H1 (cell line): ENCODE data around the gene HYLS1. TPM values are rescaled to one million over a fixed set of nuclear protein-coding genes. Genes with fewer than 3 reads are reported as not detected.
A peak's percentile ranks its signal among the peaks of the same experiment; 100 is the strongest.

Experiments used
- CTCF ChIA-PET: fragments of 300-600 bp; sonication (Branson Sonifier 250); formaldehyde crosslinking; loops from one replicate; lab custom pipeline; 2021; ENCODE audit not compliant: partially characterized antibody; lab: Charles Lee
- POLR2A ChIA-PET: fragments of 300-600 bp; sonication (Branson Sonifier 250); formaldehyde crosslinking; loops from one replicate; lab custom pipeline; 2021; ENCODE audit warnings: inconsistent platforms; ENCODE audit not compliant: partially characterized antibody; lab: Charles Lee
- DNase-seq, 2 experiments: peaks; one replicate each; pipeline versions ENCODE4 v3.0.0 to v3.0.0-alpha.2; 2010 to 2022; ENCODE audit warnings: low spot score in 2 of 2, low read depth in 1 of 2, mixed read lengths in 1 of 2
- FAIRE-seq: peaks from 2 replicates; lab custom pipeline; 2011; peaks lifted over from hg19 to GRCh38; lab: Jason Lieb, UNC
- H2AFZ ChIP-seq: 2 replicates; pipeline ENCODE4 v1.8.1; 2012; ENCODE audit warnings: low read length, inconsistent platforms
- H2AK5ac ChIP-seq: 2 replicates; pipeline ENCODE4 v1.6.1; 2013; ENCODE audit warnings: low read depth, low read length
- H2BK120ac ChIP-seq: replicated peaks from 2 replicates; pipeline ENCODE3; 2013; ENCODE audit warnings: low read depth, low read length, inconsistent platforms
- H2BK12ac ChIP-seq: 2 replicates; pipeline ENCODE4 v1.6.1; 2013; ENCODE audit warnings: low read depth, low read length
- H2BK15ac ChIP-seq: 2 replicates; pipeline ENCODE4 v1.6.1; 2013; ENCODE audit warnings: low read length
- H2BK20ac ChIP-seq: 2 replicates; pipeline ENCODE4 v1.6.1; 2013; ENCODE audit warnings: low read length
- H2BK5ac ChIP-seq: 2 replicates; pipeline ENCODE4 v1.6.1; 2013; ENCODE audit warnings: low read depth, low read length
- H3K14ac ChIP-seq: 2 replicates; pipeline ENCODE4 v1.6.1; 2013; ENCODE audit warnings: inconsistent platforms; ENCODE audit not compliant: insufficient read length
- H3K18ac ChIP-seq: 2 replicates; pipeline ENCODE4 v1.6.1; 2013; ENCODE audit warnings: low read length; ENCODE audit errors: extremely low read depth
- H3K23ac ChIP-seq: 2 replicates; pipeline ENCODE4 v1.6.1; 2013; ENCODE audit warnings: inconsistent platforms; ENCODE audit not compliant: insufficient read length
- H3K23me2 ChIP-seq: 2 replicates; pipeline ENCODE4 v1.6.1; 2013; ENCODE audit warnings: low read depth, low read length
- H3K27ac ChIP-seq: 2 replicates; pipeline ENCODE4 v1.6.1; 2011; ENCODE audit warnings: low read depth, low read length, inconsistent platforms
- H3K27me3 ChIP-seq, 4 experiments: replicated peaks in 1 of 4; 1 replicate in 1 of 4; 2 replicates in 3 of 4; pipeline versions ENCODE4 v1.6.1 to v1.8.1; 2011 to 2013; ENCODE audit warnings: low read length in 3 of 4, mild to moderate bottlenecking in 3 of 4, inconsistent platforms in 2 of 4, mixed read lengths in 2 of 4, moderate library complexity in 1 of 4; ENCODE audit not compliant: control insufficient read depth in 3 of 4, insufficient read depth in 3 of 4; ENCODE audit errors: extremely low read depth in 1 of 4
- H3K36me3 ChIP-seq, 4 experiments: 2 replicates each; pipeline versions ENCODE4 v1.6.1 to v1.8.1; 2011 to 2013; ENCODE audit warnings: mild to moderate bottlenecking in 4 of 4, low read length in 3 of 4, moderate library complexity in 2 of 4, control low read depth in 1 of 4, inconsistent platforms in 1 of 4; ENCODE audit not compliant: insufficient read depth in 4 of 4, control insufficient read depth in 2 of 4
- H3K4ac ChIP-seq: replicated peaks from 2 replicates; pipeline ENCODE3; 2013; ENCODE audit warnings: low read length, low read depth, mixed read lengths, inconsistent platforms; ENCODE audit not compliant: insufficient read length
- H3K4me1 ChIP-seq, 4 experiments: replicated peaks in 1 of 4; 1 replicate in 1 of 4; 2 replicates in 3 of 4; pipeline versions ENCODE4 v1.6.1 to v1.8.1; 2011 to 2013; ENCODE audit warnings: low read length in 3 of 4, inconsistent platforms in 2 of 4, mixed read lengths in 1 of 4; ENCODE audit not compliant: insufficient read depth in 4 of 4, control insufficient read depth in 3 of 4
- H3K4me2 ChIP-seq, 2 experiments: 2 replicates each; pipeline versions ENCODE4 v1.6.1 to v1.8.1; 2011 to 2013; ENCODE audit warnings: low read depth in 2 of 2, low read length in 2 of 2, control low read depth in 1 of 2, inconsistent platforms in 1 of 2, mild to moderate bottlenecking in 1 of 2; ENCODE audit not compliant: insufficient read depth in 1 of 2
- H3K4me3 ChIP-seq, 4 experiments: fragments of 200-600, 300-600 bp in 1 of 4; sonication (generic), shearing (Covaris generic), sonication (Bioruptor Twin) in 1 of 4; 2 replicates each; pipeline versions ENCODE4 v1.5.1 to v1.8.1; 2011 to 2016; ENCODE audit warnings: low read length in 4 of 4, low read depth in 3 of 4, control low read depth in 2 of 4, inconsistent platforms in 2 of 4, mild to moderate bottlenecking in 2 of 4, mixed read lengths in 1 of 4, moderate library complexity in 1 of 4; ENCODE audit not compliant: insufficient read depth in 2 of 4; ENCODE audit errors: extremely low read depth in 1 of 4
- H3K56ac ChIP-seq: replicated peaks from 2 replicates; pipeline ENCODE3; 2013; ENCODE audit warnings: low read depth, mild to moderate bottlenecking, mixed read lengths, low read length, inconsistent platforms; ENCODE audit not compliant: insufficient read length
- H3K79me1 ChIP-seq: 2 replicates; pipeline ENCODE4 v1.6.1; 2013; ENCODE audit warnings: low read depth, low read length, control low read depth
- H3K79me2 ChIP-seq, 2 experiments: 2 replicates each; pipeline versions ENCODE4 v1.6.1 to v1.8.1; 2012 to 2013; ENCODE audit warnings: low read length in 2 of 2, mild to moderate bottlenecking in 2 of 2, inconsistent platforms in 1 of 2; ENCODE audit not compliant: insufficient read depth in 2 of 2, control insufficient read depth in 1 of 2
- H3K9ac ChIP-seq, 4 experiments: replicated peaks in 1 of 4; 1 replicate in 1 of 4; 2 replicates in 3 of 4; pipeline versions ENCODE4 v1.6.1 to v1.8.1; 2011 to 2013; ENCODE audit warnings: low read depth in 3 of 4, low read length in 3 of 4, control low read depth in 2 of 4, mild to moderate bottlenecking in 2 of 4, moderate library complexity in 2 of 4, inconsistent platforms in 1 of 4; ENCODE audit errors: extremely low read depth in 1 of 4
- H3K9me3 ChIP-seq, 2 experiments: 2 replicates each; pipeline versions ENCODE4 v1.6.1 to v1.8.1; 2012 to 2013; ENCODE audit warnings: mild to moderate bottlenecking in 2 of 2, moderate library complexity in 2 of 2, control low read depth in 1 of 2, inconsistent platforms in 1 of 2, low read depth in 1 of 2, low read length in 1 of 2, mixed read lengths in 1 of 2; ENCODE audit not compliant: insufficient read depth in 2 of 2
- H4K20me1 ChIP-seq, 2 experiments: replicated peaks in 1 of 2; 2 replicates each; pipeline versions ENCODE3 to v1.8.1; 2011 to 2013; ENCODE audit warnings: inconsistent platforms in 2 of 2, low read length in 2 of 2, mild to moderate bottlenecking in 1 of 2; ENCODE audit not compliant: insufficient read depth in 2 of 2, control insufficient read depth in 1 of 2
- H4K5ac ChIP-seq: 2 replicates; pipeline ENCODE4 v1.6.1; 2013; ENCODE audit warnings: low read length, low read depth, mixed read lengths, inconsistent platforms; ENCODE audit not compliant: insufficient read length
- H4K8ac ChIP-seq: 2 replicates; pipeline ENCODE4 v1.8.0; 2013; ENCODE audit warnings: mild to moderate bottlenecking, moderate library complexity, low read length, inconsistent platforms; ENCODE audit not compliant: insufficient read depth; ENCODE audit errors: extremely low read depth
- H4K91ac ChIP-seq: replicated peaks from 2 replicates; pipeline ENCODE3; 2013; ENCODE audit warnings: low read length, mixed read lengths, inconsistent platforms; ENCODE audit not compliant: insufficient read length
- RAD21 ChIP-seq, 2 experiments: IDR thresholded peaks in 1 of 2; conservative IDR thresholded peaks in 1 of 2; 2 replicates each; pipeline ENCODE4 v1.6.1; 2011; ENCODE audit warnings: low read depth in 2 of 2, low read length in 2 of 2, improper control_type of control experiment in 1 of 2, inconsistent platforms in 1 of 2, mild to moderate bottlenecking in 1 of 2, moderate library complexity in 1 of 2
- SP2 ChIP-seq: IDR thresholded peaks from 2 replicates; pipeline ENCODE4 v1.6.1; 2012; ENCODE audit warnings: mild to moderate bottlenecking, low read length, inconsistent platforms
- WGBS, 2 experiments: shearing (Covaris generic) in 1 of 2; methylation state at CpG; one replicate each; pipeline versions ENCODE4 v1.1.6 to v1.1.7; 2013 to 2015; ENCODE audit warnings: low lambda C conversion rate in 2 of 2, mixed read lengths in 2 of 2, inconsistent platforms in 1 of 2, low coverage in 1 of 2, missing lambda C conversion rate in 1 of 2; ENCODE audit not compliant: insufficient replicate concordance in 2 of 2, insufficient coverage in 1 of 2, insufficient read length in 1 of 2; ENCODE audit errors: extremely low coverage in 1 of 2, missing lambda C conversion rate in 1 of 2; 5-methylcytosine and 5-hydroxymethylcytosine counted together
- polyA plus RNA-seq, 7 experiments: library from polyadenylated mRNA; depleted of rRNA in 3 of 7; stranded (reverse) in 5 of 7; unstranded in 2 of 7; fragments of >200 nt in 5 of 7; fragments of 200-250 nt in 2 of 7; gene quantifications; 1 replicate in 5 of 7; 2 replicates in 1 of 7; 4 replicates in 1 of 7; pipeline versions ENCODE4 v1.2.1 to v1.2.3, GENCODE V29; 2011 to 2013; ENCODE audit warnings: missing spikeins in 2 of 7, mixed read lengths in 2 of 7
- total RNA-seq: library from RNA; stranded (reverse); fragmentation: NEBNext Ultra II Directional; extraction: Animal tissue kit (Norgen Biotek cat#: 25700); gene quantifications from 2 replicates; pipeline ENCODE4 v1.2.1, GENCODE V29; 2021

HYLS1 gene
- total and polyA plus RNA-seq, 2 of the 8 experiments (the other 6 are each of a cell fraction or from before 2014, with no cell fraction given) = 5.1 to 11.6 TPM

DNA sequence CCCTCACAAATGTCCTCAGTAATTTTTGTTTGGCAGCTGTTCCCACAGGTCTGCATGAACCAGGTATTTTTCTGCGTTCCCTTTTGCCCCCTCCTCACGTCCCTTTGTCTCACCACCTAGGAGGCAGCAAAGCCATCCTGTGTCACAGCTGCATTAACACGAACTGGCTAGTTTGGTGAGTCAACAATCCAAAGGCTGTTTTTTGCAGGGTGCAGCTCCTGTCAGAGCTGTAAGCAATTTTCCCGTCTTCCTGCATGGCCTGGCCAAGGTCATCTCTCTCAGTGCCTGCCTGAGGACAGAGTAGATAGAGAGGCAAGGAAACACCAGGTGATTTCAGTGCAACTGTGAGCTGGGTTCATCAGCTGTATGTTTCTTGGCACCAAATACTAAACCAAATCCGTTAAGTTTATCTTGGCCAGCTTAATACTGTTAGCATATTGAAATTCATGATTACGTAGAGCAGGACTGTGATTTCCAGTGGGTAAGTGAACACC is 37.8 kb downstream of the HYLS1 start:
- H3K23ac ChIP-seq = no peak overlapping the region

More for the DNA sequence above, 37.8 kb downstream of the HYLS1 start:
- Histone ChIP-seq H2BK20ac (no peak overlapping the region), H2BK12ac (no peak overlapping the region), H3K27me3 (no peaks in the 10 kb centered on the region), H2BK120ac (no peak overlapping the region), H3K27ac (no peak overlapping the region), H4K20me1 (no peaks in the 10 kb centered on the region), H3K9ac (no peak overlapping the region), H3K36me3 (no peaks in the 10 kb centered on the region), H3K14ac (no peak overlapping the region), H2BK5ac (no peak overlapping the region), H3K4me3 (no peak overlapping the region), H3K9me3 (no peaks in the 10 kb centered on the region), H3K4me2 (no peak overlapping the region), H3K79me1 (no peaks in the 10 kb centered on the region), H2AK5ac (no peak overlapping the region), H3K18ac (no peak overlapping the region), H2BK15ac (no peak overlapping the region), H3K23me2 (no peaks in the 10 kb centered on the region), H3K4me1 (no peaks in the 10 kb centered on the region; a peak in 3 of 7 replicates), H2AFZ (no peak overlapping the region), H4K5ac (no peak overlapping the region), H3K56ac (no peak overlapping the region), H4K8ac (no peak overlapping the region), H3K4ac (no peak overlapping the region), H3K79me2 (no peaks in the 10 kb centered on the region)
- WGBS, 2 experiments = 79% methylated on average over 6 of the region's 6 CpGs; no CpG with 5 or more reads in 1 of the 2 experiments
- FAIRE-seq (no peak), DNase-seq (no peak)
- CTCF ChIA-PET = interaction anchor here (0.5 to 5.8 kb wide), 12 partner anchors 12 to 702 kb away, joined by 3 to 118 read pairs (median 4); no protein-coding TSS in a partner anchor
- TF ChIP-seq SP2 = no peak
- TF ChIP-seq RAD21 (IDR thresholded peaks at IDR 0.05 in 1 of 2, conservative IDR thresholded peaks at IDR 0.05 in 1 of 2; ENCODE audit: low read depth in 2 of 2, low read length in 2 of 2) = peak; percentile 14; a peak in 2 of 4 replicates
- TF ChIP-seq, all 59 proteins: peak for 1
- no peak overlapping the region for H4K91ac ChIP-seq
- POLR2A ChIA-PET = interaction anchor here (0.6 to 1.4 kb wide), 5 partner anchors 10 to 264 kb away, joined by 3 read pairs; partner anchors contain the start of gene HYLS1
